ENCODE data around the gene OR5AC2.

GRCh38 chr3:98099848-98100247 lies 12.9 kb downstream of the OR5AC2 start:
- TF ChIP-seq CTCF (IDR thresholded peaks at IDR 0.05) (no peak), POLR2A (IDR thresholded peaks at IDR 0.05) (no peak)

Measured in body of pancreas (tissue), 4 donors.